Forelimb muscle (tissue), 1 donor: ENCODE measurements around the gene SPAG17. TPM values are rescaled to one million over a fixed set of nuclear protein-coding genes. Genes with fewer than 3 reads are reported as not detected.

Source experiments
- DNase-seq: peaks from one replicate; pipeline ENCODE4 v3.0.0-alpha.2; 2013; ENCODE audit warnings: low read depth
- polyA plus RNA-seq: library from polyadenylated mRNA; unstranded; fragments of 120-200 nt; gene quantifications from one replicate; pipeline ENCODE4 v1.2.1, GENCODE V29; 2013; ENCODE audit not compliant: insufficient read length

The SPAG17 gene
- polyA plus RNA-seq, 1 donor: 3.2 TPM

GRCh38 chr1:118160806-118161205 is 24.2 kb downstream of the SPAG17 start:
- DNase-seq: no peak

- DNase-seq: no peak
These were observed 25.5 kb downstream of the SPAG17 start for GRCh38 chr1:118159569-118159968.

- no peak for DNase-seq
These were observed 26.1 kb downstream of the SPAG17 start for GRCh38 chr1:118158924-118159323.

- DNase-seq: no peak
These were observed 27.5 kb downstream of the SPAG17 start for GRCh38 chr1:118157506-118157905.

GRCh38 chr1:118155106-118155505 is 29.9 kb downstream of the SPAG17 start:
- DNase-seq: no peak

GRCh38 chr1:118154220-118154619 is 30.8 kb downstream of the SPAG17 start:
- DNase-seq: no peak

- peak; percentile 82 for DNase-seq
These were observed 33.6 kb downstream of the SPAG17 start for GRCh38 chr1:118151312-118151937.

GRCh38 chr1:118149799-118150198 is 35.2 kb downstream of the SPAG17 start:
- no peak for DNase-seq

GRCh38 chr1:118148034-118148433 is 37.0 kb downstream of the SPAG17 start:
- DNase-seq: no peak

GRCh38 chr1:118147522-118147921 is 37.5 kb downstream of the SPAG17 start:
- DNase-seq: no peak

- no peak for DNase-seq
These were observed 39.3 kb downstream of the SPAG17 start for GRCh38 chr1:118145721-118146120.

- DNase-seq: peak; percentile 74
These were observed 40.3 kb downstream of the SPAG17 start for GRCh38 chr1:118144684-118145083.

- DNase-seq: no peak
These were observed 41.2 kb downstream of the SPAG17 start for GRCh38 chr1:118143831-118144230.

- DNase-seq: no peak
These were observed 41.9 kb downstream of the SPAG17 start for GRCh38 chr1:118143121-118143520.

- DNase-seq: no peak
These were observed 42.5 kb downstream of the SPAG17 start for GRCh38 chr1:118142546-118142945.

GRCh38 chr1:118137900-118138299 is 47.1 kb downstream of the SPAG17 start:
- no peak for DNase-seq

GRCh38 chr1:118136187-118136941 is 48.7 kb downstream of the SPAG17 start:
- no peak for DNase-seq

GRCh38 chr1:118132000-118132399 is 53.0 kb downstream of the SPAG17 start:
- DNase-seq: no peak

GRCh38 chr1:118128761-118129160 is 56.3 kb downstream of the SPAG17 start:
- no peak for DNase-seq

- DNase-seq: no peak
These were observed 61.0 kb downstream of the SPAG17 start for GRCh38 chr1:118124064-118124463.

- DNase-seq: no peak
These were observed 61.8 kb downstream of the SPAG17 start for GRCh38 chr1:118123116-118123839.

- no peak for DNase-seq
These were observed 62.6 kb downstream of the SPAG17 start for GRCh38 chr1:118122234-118123004.
